SU-DHL-6 (cell line): ENCODE measurements around the gene B2M.

ENCODE experiments used
- EZH2phosphoT487 ChIP-seq: fragments of 200-600 bp; sonication (generic), shearing (Covaris generic); conservative IDR thresholded peaks from 2 replicates; pipeline ENCODE4 v1.6.1; 2018; ENCODE audit warnings: mild to moderate bottlenecking, antibody characterized with exemption, low read length, moderate library complexity, mixed read lengths
- TF ChIP-seq, protein P1 (sequence below): fragments of 200-600 bp; sonication (generic); IDR thresholded peaks from one replicate; pipeline ENCODE4 v1.5.1; 2017; ENCODE audit warnings: antibody characterized with exemption, mild to moderate bottlenecking, low read length, moderate library complexity; ENCODE audit not compliant: insufficient read depth, poor library complexity, severe bottlenecking

DNA sequence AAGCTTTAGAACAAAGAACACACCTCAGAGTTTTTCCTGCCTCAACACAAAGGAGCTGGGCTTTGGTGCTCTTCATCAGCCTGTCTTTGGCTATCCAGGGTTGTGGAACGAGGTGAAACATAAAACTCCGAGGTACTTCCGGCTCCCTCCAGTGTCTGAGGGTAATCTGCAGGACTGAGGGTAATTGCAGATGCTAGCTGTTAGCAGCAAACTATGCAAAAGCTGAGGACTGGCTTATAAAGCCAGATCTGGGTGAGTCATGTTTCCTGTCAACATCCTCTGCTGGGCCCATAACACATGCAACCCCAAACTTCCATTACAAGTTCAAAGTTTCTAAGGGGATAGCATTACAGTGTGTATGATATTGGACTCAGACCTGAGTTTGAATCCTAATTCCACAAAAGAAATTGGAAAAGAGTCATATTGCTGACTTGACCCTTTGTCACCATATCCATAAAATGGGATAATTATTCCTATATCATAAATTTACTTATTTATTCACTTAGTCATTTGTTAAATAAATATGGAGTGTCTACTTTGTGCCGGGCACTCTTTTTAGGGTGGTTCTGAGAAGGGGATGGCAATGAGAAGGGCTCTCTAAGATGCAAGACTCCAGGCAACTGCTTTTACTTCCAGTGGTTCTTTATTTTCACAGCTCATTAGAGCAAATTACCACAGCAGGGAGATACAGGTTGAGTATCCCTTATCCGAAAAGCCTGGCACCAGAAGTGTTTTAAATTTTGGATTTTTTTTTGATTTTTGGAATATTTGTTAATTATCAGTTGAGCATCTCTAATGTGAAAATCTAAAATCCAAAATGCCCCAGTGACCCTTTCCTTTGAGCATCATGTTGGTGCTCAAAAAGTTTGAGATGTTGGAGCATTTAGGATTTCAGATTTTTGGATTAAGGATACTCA is 15.5 kb downstream of the B2M start:
- TF ChIP-seq, protein P1, sequence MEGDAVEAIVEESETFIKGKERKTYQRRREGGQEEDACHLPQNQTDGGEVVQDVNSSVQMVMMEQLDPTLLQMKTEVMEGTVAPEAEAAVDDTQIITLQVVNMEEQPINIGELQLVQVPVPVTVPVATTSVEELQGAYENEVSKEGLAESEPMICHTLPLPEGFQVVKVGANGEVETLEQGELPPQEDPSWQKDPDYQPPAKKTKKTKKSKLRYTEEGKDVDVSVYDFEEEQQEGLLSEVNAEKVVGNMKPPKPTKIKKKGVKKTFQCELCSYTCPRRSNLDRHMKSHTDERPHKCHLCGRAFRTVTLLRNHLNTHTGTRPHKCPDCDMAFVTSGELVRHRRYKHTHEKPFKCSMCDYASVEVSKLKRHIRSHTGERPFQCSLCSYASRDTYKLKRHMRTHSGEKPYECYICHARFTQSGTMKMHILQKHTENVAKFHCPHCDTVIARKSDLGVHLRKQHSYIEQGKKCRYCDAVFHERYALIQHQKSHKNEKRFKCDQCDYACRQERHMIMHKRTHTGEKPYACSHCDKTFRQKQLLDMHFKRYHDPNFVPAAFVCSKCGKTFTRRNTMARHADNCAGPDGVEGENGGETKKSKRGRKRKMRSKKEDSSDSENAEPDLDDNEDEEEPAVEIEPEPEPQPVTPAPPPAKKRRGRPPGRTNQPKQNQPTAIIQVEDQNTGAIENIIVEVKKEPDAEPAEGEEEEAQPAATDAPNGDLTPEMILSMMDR: no peak
- no peak for TF ChIP-seq EZH2phosphoT487
